Transverse colon (tissue), 4 donors: ENCODE results near the gene TMEM270. TPM values are rescaled to one million over a fixed set of nuclear protein-coding genes. Genes with fewer than 3 reads are reported as not detected.

Experiments used
- DNase-seq: peaks from one replicate; pipeline ENCODE4 v3.0.0-alpha.2; 2019
- H3K27ac ChIP-seq, 4 donors: fragments of 200-600 bp; sonication (generic); 2 replicates each; pipeline ENCODE4 v1.5.1; 2016 to 2018; ENCODE audit warnings: inconsistent platforms in 4 of 4
- H3K27me3 ChIP-seq: fragments of 200-600 bp; sonication (generic); 2 replicates; pipeline ENCODE4 v1.5.1; 2017; ENCODE audit warnings: inconsistent platforms
- H3K36me3 ChIP-seq, 4 donors: fragments of 200-600 bp; sonication (generic); 2 replicates each; pipeline ENCODE4 v1.5.1; 2017 to 2019; ENCODE audit warnings: inconsistent platforms in 4 of 4
- H3K4me1 ChIP-seq, 4 donors: fragments of 200-600 bp; sonication (generic); 2 replicates each; pipeline ENCODE4 v1.5.1; 2017 to 2020; ENCODE audit warnings: inconsistent platforms in 4 of 4
- H3K4me3 ChIP-seq, 4 donors: fragments of 200-600 bp; sonication (generic); 1 replicate in 1 of 4; 2 replicates in 3 of 4; pipeline versions ENCODE4 v1.5.1 to v1.6.1; 2017 to 2019; ENCODE audit warnings: inconsistent platforms in 4 of 4
- H3K9me3 ChIP-seq, 2 donors: fragments of 200-600 bp; sonication (generic); 2 replicates each; pipeline ENCODE4 v1.5.1; 2017 to 2019; ENCODE audit warnings: inconsistent platforms in 2 of 2
- CTCF ChIP-seq, 5 experiments: fragments of 200-600 bp in 3 of 5; fragments of 450-650 bp in 2 of 5; sonication (generic) in 3 of 5; IDR thresholded peaks; 1 replicate in 2 of 5; 2 replicates in 3 of 5; pipeline ENCODE4 v1.5.1; 2016 to 2017; ENCODE audit warnings: antibody characterized with exemption in 5 of 5, inconsistent platforms in 3 of 5, mild to moderate bottlenecking in 2 of 5, moderate library complexity in 1 of 5
- EP300 ChIP-seq: sonication (generic); formaldehyde crosslinking; IDR thresholded peaks from one replicate; pipeline ENCODE4 v1.6.1; 2017; ENCODE audit warnings: antibody characterized with exemption, low read depth
- POLR2A ChIP-seq: fragments of 450-650 bp; IDR thresholded peaks from one replicate; pipeline ENCODE4 v1.6.1; 2016; ENCODE audit warnings: antibody characterized with exemption, mild to moderate bottlenecking, moderate library complexity
- POLR2AphosphoS5 ChIP-seq, 3 donors: sonication (generic); formaldehyde crosslinking; IDR thresholded peaks; one replicate each; pipeline ENCODE4 v1.6.1; 2016; ENCODE audit warnings: antibody characterized with exemption in 3 of 3
- WGBS, 2 donors: methylation state at CpG; one replicate each; pipeline ENCODE4 v1.1.5; 2018; ENCODE audit warnings: low coverage in 1 of 2; 5-methylcytosine and 5-hydroxymethylcytosine counted together
- in situ Hi-C, 4 donors: fragments of 200-750 bp; cut with MboI; loops; one replicate each; pipeline versions ENCODE4 v1.15.0 to v1.15.1; 2017; ENCODE audit warnings: low sequenced_read_pairs in 3 of 4, low pct_ligation_motif_present in 1 of 4, low pct_unique_long_range_greater_than_20kb in 1 of 4
- intact Hi-C: fragments of 100-400 bp; cut with DNase I; formaldehyde crosslinking; loops from one replicate; pipeline ENCODE4 v1.15.1; 2023; ENCODE audit warnings: low total_unique reads
- total RNA-seq, 4 donors: library from RNA; depleted of rRNA; stranded (reverse); fragments of >200 nt; gene quantifications; one replicate each; pipeline ENCODE4 v1.1.0, GENCODE V29; 2016

The TMEM270 gene
- total RNA-seq, 4 donors from 2014 or later, result not detected

- H3K9me3 ChIP-seq, result no peaks in the 10 kb centered on the region
- WGBS, 2 donors, result 57 to 67% methylated on average over 1 of the region's 1 CpG
- no peaks in the 10 kb centered on the region for H3K27me3 ChIP-seq
- peak overlapping the region in 1 of 4 donors; percentile 17 for H3K27ac ChIP-seq
- in situ Hi-C loops (loop anchor here in 1 of 4 donors (25.0 kb wide), 1 partner anchor 116 kb away; no protein-coding TSS in a partner anchor), intact Hi-C loops (no loop called here)
- no peak overlapping the region for H3K4me3 ChIP-seq
- DNase-seq, result no peak
- no peaks in the 10 kb centered on the region for H3K36me3 ChIP-seq
- H3K4me1 ChIP-seq, result peaks cover 3 to 28% (median 11%) of the 10 kb centered on the region in 4 donors
- TF ChIP-seq POLR2A (no peak), POLR2AphosphoS5 (IDR thresholded peaks at IDR 0.05) (no peak), EP300 (no peak), CTCF (IDR thresholded peaks at IDR 0.05) (no peak)
These were observed 35.5 kb downstream of the TMEM270 start for GRCh38 chr7:73896454-73896853.

- TF ChIP-seq POLR2AphosphoS5 (IDR thresholded peaks at IDR 0.05) (peak in 1 of 3 donors; percentile 12), POLR2A (no peak)
- 80% methylated on average over 15 of the region's 15 CpGs; no CpG with 5 or more reads in 1 of the 2 donors for WGBS, 2 donors
- in situ Hi-C loops (loop anchor here in 1 of 4 donors (25.0 kb wide), 1 partner anchor 113 kb away; no protein-coding TSS in a partner anchor), intact Hi-C loops (no loop called here)
- H3K9me3 ChIP-seq, result no peaks in the 10 kb centered on the region
- H3K27me3 ChIP-seq, result no peaks in the 10 kb centered on the region
- H3K4me1 ChIP-seq, result peaks cover 0 to 7% (median 0%) of the 10 kb centered on the region in 4 donors
- no peaks in the 10 kb centered on the region for H3K36me3 ChIP-seq
- H3K27ac ChIP-seq, result peak overlapping the region in 3 of 4 donors; percentile 34 to 41 (median 35)
- H3K4me3 ChIP-seq, result no peak overlapping the region
- DNase-seq, result peak; percentile 39
These were observed 38.8 kb downstream of the TMEM270 start for GRCh38 chr7:73899731-73900142.

- intact Hi-C loops, result no loop called here
- Histone ChIP-seq H3K9me3 (no peaks in the 10 kb centered on the region), H3K27ac (peak overlapping the region in 3 of 4 donors; percentile 34 to 41 (median 35)), H3K4me1 (peaks cover 0 to 2% (median 0%) of the 10 kb centered on the region in 4 donors), H3K36me3 (no peaks in the 10 kb centered on the region), H3K4me3 (no peak overlapping the region), H3K27me3 (no peaks in the 10 kb centered on the region)
- in situ Hi-C loops, result no loop called here
- WGBS, 2 donors, result 74% methylated on average over 5 of the region's 5 CpGs; no CpG with 5 or more reads in 1 of the 2 donors
- TF ChIP-seq POLR2AphosphoS5 (IDR thresholded peaks at IDR 0.05), result no peak
- TF ChIP-seq POLR2A, result no peak
- no peak for TF ChIP-seq CTCF (IDR thresholded peaks at IDR 0.05)
- no peak for TF ChIP-seq EP300
- no peak for DNase-seq
These were observed 39.3 kb downstream of the TMEM270 start for GRCh38 chr7:73900286-73900685.

- no peak for DNase-seq
- Histone ChIP-seq H3K27me3 (no peaks in the 10 kb centered on the region), H3K27ac (no peak overlapping the region), H3K9me3 (no peaks in the 10 kb centered on the region), H3K4me1 (no peaks in the 10 kb centered on the region), H3K4me3 (no peak overlapping the region), H3K36me3 (no peaks in the 10 kb centered on the region)
- 91% methylated on average over 3 of the region's 3 CpGs; no CpG with 5 or more reads in 1 of the 2 donors for WGBS, 2 donors
- in situ Hi-C loops, result no loop called here
- TF ChIP-seq EP300 (no peak), POLR2AphosphoS5 (IDR thresholded peaks at IDR 0.05) (no peak), POLR2A (no peak), CTCF (IDR thresholded peaks at IDR 0.05) (no peak)
- intact Hi-C loops, result no loop called here
These were observed 40.4 kb downstream of the TMEM270 start for GRCh38 chr7:73901231-73901822.
